ENCODE results near the gene KRT33A.
"Not testable (repeated sequence)": the region's sequence is repeated elsewhere in the genome, so short reads cannot be mapped to it uniquely, and the experiment has no call there.

The KRT33A gene

GRCh38 chr17:41347869-41348760, 2.5 kb downstream of the KRT33A start:
- TF ChIP-seq, protein P1, sequence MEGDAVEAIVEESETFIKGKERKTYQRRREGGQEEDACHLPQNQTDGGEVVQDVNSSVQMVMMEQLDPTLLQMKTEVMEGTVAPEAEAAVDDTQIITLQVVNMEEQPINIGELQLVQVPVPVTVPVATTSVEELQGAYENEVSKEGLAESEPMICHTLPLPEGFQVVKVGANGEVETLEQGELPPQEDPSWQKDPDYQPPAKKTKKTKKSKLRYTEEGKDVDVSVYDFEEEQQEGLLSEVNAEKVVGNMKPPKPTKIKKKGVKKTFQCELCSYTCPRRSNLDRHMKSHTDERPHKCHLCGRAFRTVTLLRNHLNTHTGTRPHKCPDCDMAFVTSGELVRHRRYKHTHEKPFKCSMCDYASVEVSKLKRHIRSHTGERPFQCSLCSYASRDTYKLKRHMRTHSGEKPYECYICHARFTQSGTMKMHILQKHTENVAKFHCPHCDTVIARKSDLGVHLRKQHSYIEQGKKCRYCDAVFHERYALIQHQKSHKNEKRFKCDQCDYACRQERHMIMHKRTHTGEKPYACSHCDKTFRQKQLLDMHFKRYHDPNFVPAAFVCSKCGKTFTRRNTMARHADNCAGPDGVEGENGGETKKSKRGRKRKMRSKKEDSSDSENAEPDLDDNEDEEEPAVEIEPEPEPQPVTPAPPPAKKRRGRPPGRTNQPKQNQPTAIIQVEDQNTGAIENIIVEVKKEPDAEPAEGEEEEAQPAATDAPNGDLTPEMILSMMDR (IDR thresholded peaks at IDR 0.05; ENCODE audit: low read depth, low read length, missing control alignments), result no peak
- in situ Hi-C loops (cut with HindIII; ENCODE audit: low sequenced_read_pairs), result loop anchor here (10.0 kb wide), 1 partner anchor 207 kb away; no protein-coding TSS in a partner anchor
- no peak for DNase-seq (ENCODE audit: low read depth)
- H3K4me3 ChIP-seq (ENCODE audit: low read depth, low read length), result no peak overlapping the region

DNA sequence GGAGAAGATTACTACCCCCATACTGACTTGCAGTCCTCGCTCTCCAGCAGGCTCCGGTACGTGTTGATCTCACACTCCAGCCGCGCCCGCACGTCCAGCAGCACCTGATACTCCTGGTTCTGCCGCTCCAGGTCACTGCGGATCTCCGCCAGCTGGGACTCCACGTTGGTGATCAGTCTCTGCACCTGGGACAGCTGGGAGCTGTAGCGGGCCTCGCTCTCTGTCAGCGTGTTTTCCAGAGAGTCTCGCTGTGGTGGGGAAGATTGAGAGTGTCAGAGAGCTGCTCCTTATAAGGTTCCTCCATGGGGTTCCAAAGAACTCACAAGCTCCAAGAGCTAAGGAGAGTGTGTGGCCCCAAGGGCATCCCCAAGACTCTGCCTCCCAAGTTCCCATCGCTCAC, 4.2 kb downstream of the KRT33A start:
- DNase-seq (ENCODE audit: low read depth); H3K4me3 ChIP-seq (ENCODE audit: low read depth, low read length): not testable (repeated sequence)
- in situ Hi-C loops (cut with HindIII; ENCODE audit: low sequenced_read_pairs), result loop anchor here (10.0 kb wide), 1 partner anchor 208 kb away; no protein-coding TSS in a partner anchor

DNA sequence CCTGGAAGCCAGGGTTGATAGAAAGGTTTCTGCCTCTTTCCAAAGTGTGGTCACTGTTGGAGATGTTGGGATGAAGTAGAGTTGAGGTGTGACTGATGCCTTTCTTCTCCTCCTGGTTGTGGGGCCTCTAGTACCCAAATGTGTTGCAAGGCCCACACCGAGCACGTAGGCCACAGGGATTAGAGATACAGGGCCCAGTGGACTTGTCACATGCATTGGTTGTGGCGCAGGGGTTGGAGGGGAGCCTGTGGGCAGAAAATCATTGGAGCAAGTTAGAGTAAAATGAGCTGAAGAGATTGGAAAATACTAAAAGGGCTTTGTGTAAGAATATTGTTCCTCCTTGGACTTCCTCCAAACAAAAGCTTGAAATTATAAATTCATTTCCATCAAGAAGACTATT, 4.6 kb downstream of the KRT33A start:
- no peak for DNase-seq (ENCODE audit: low read depth)
- in situ Hi-C loops (cut with HindIII; ENCODE audit: low sequenced_read_pairs), result loop anchor here (10.0 kb wide), 1 partner anchor 209 kb away; no protein-coding TSS in a partner anchor
- H3K4me3 ChIP-seq (ENCODE audit: low read depth, low read length), result no peak overlapping the region
- TF ChIP-seq, protein P1 (IDR thresholded peaks at IDR 0.05; ENCODE audit: low read depth, low read length, missing control alignments), result no peak

GRCh38 chr17:41343029-41343428, 7.6 kb downstream of the KRT33A start:
- in situ Hi-C loops (cut with HindIII; ENCODE audit: low sequenced_read_pairs), result loop anchor here (10.0 kb wide), 1 partner anchor 212 kb away; no protein-coding TSS in a partner anchor
- no peak for DNase-seq (ENCODE audit: low read depth)
- TF ChIP-seq, protein P1 (IDR thresholded peaks at IDR 0.05; ENCODE audit: low read depth, low read length, missing control alignments), result no peak

DNA sequence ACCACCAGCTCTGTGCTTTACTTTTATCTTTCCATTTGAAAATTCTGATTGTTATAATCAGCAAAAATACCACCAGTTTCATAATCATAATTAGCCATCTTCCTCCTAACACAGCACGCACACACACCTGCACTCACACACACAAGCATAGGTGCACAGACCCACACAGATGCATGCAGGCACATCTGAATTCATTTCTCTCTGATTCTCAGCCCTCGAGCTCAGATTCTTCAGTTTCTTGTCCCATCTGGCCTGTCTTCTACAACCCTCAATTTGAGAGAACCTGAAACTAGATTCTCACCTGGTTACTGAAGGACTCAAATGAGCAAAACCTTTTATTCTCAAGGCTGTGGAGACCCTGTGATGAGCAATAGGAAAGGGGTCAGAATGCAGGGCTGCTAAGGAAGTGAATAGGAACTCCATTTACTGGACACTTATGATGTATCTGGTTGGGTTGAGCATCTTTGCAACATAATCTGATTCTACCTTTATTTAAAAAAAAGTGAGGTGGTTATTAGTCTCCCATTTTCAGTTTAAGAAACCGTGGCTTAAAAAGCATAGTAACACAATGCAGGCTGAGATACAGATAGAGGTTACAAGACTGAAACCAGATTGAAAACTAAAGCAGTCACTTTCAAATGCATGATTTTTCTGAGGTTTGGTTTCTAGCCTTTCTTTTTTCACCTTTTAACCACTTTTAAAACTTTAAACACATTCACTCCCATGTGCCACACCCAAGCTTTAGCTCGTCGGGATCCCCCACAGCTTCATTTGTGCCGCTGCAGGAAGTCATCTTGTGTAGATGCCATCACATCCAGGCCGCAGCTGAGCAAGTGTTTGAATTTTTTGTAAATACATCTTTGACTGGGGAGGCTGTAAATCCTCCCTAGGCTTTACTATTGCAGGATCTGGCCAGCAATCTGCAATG, 9.4 kb downstream of the KRT33A start:
- in situ Hi-C loops (cut with HindIII; ENCODE audit: low sequenced_read_pairs), result loop anchor here (10.0 kb wide), 1 partner anchor 214 kb away; no protein-coding TSS in a partner anchor
- H3K4me3 ChIP-seq (ENCODE audit: low read depth, low read length), result no peak overlapping the region
- no peak for DNase-seq (ENCODE audit: low read depth)
- TF ChIP-seq, protein P1 (IDR thresholded peaks at IDR 0.05; ENCODE audit: low read depth, low read length, missing control alignments), result no peak

More at GRCh38 chr17:41343029-41343428, 7.6 kb downstream of the KRT33A start:
- H3K4me3 ChIP-seq (ENCODE audit: low read depth, low read length), result no peak overlapping the region

DNA sequence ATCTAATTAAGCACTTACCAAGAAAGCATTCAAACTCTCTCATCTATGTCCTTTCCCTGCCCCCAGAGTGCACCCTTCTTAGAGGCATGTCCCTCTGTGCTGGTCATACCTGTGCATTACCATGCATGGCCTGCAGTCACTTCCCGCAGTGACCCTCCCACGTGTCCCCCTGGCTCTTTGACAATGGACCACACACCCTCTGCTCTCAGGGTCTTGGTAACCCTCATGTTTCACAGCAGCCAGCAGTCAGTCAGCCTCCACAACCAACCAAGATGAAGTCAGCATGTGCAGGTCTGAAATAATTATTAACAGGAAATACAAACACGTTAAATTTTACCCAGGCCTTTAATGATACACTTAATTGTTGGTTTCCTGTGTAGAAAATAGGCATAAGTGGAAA, 10.1 kb downstream of the KRT33A start:
- TF ChIP-seq, protein P1 (IDR thresholded peaks at IDR 0.05; ENCODE audit: low read depth, low read length, missing control alignments), result no peak
- DNase-seq (ENCODE audit: low read depth), result no peak
- no peak overlapping the region for H3K4me3 ChIP-seq (ENCODE audit: low read depth, low read length)
- in situ Hi-C loops (cut with HindIII; ENCODE audit: low sequenced_read_pairs), result loop anchor here (10.0 kb wide), 1 partner anchor 214 kb away; no protein-coding TSS in a partner anchor

Data from astrocyte of the cerebellum (primary cell).